GM12865 (cell line): Measurements from ENCODE around the gene NDUFS6.

Experiments
- DNase-seq: peaks from one replicate; pipeline ENCODE4 v3.0.0; 2010; ENCODE audit warnings: low read depth
- H3K4me3 ChIP-seq: 2 replicates; pipeline ENCODE4 v1.5.1; 2011; ENCODE audit warnings: mild to moderate bottlenecking, low read depth, low read length, control low read depth
- CTCF ChIP-seq: IDR thresholded peaks from 2 replicates; pipeline ENCODE4 v1.5.1; 2011; ENCODE audit warnings: low read length, control low read depth, low read depth, inconsistent platforms; ENCODE audit not compliant: insufficient read depth; ENCODE audit errors: missing control alignments

NDUFS6 gene

GRCh38 chr5:1864896-1865440, 63.8 kb downstream of the NDUFS6 start:
- H3K4me3 ChIP-seq: no peak overlapping the region
- TF ChIP-seq CTCF: no peak
- no peak for DNase-seq

- TF ChIP-seq CTCF: no peak
- H3K4me3 ChIP-seq: no peak overlapping the region
- no peak for DNase-seq
These were observed 64.3 kb downstream of the NDUFS6 start for GRCh38 chr5:1865486-1865885.
